Renal cortical epithelial cell (primary cell): ENCODE measurements around the gene TMA7. TPM values are rescaled to one million over a fixed set of nuclear protein-coding genes. Genes with fewer than 3 reads are reported as not detected.

Experiments
- DNase-seq: peaks from one replicate; pipeline ENCODE4 v3.0.0-alpha.2; 2011; ENCODE audit warnings: low read depth
- total RNA-seq: library from RNA; depleted of rRNA; stranded (reverse); fragments of >200 nt; gene quantifications from 2 replicates; pipeline ENCODE4 v1.2.3, GENCODE V29; 2014

TMA7 gene
- total RNA-seq, 1 donor from 2014 or later: 201 TPM

- no peak for DNase-seq
These were observed 31.2 kb upstream of the TMA7 start for GRCh38 chr3:48408823-48409281.

GRCh38 chr3:48409291-48410201, 30.5 kb upstream of the TMA7 start:
- DNase-seq: no peak

GRCh38 chr3:48410205-48411040, 29.6 kb upstream of the TMA7 start:
- no peak for DNase-seq

- no peak for DNase-seq
These were observed 28.9 kb upstream of the TMA7 start for GRCh38 chr3:48411041-48411588.

GRCh38 chr3:48411606-48412374, 28.3 kb upstream of the TMA7 start:
- no peak for DNase-seq

- DNase-seq: no peak
These were observed 27.6 kb upstream of the TMA7 start for GRCh38 chr3:48412375-48413001.

GRCh38 chr3:48413086-48413485, 27.0 kb upstream of the TMA7 start:
- DNase-seq: no peak

GRCh38 chr3:48413611-48414010, 26.4 kb upstream of the TMA7 start:
- DNase-seq: no peak

- no peak for DNase-seq
These were observed 25.4 kb upstream of the TMA7 start for GRCh38 chr3:48414376-48415250.

GRCh38 chr3:48415251-48415953, 24.7 kb upstream of the TMA7 start:
- DNase-seq: no peak

GRCh38 chr3:48416091-48416505, 24.0 kb upstream of the TMA7 start:
- no peak for DNase-seq

- DNase-seq: no peak
These were observed 23.5 kb upstream of the TMA7 start for GRCh38 chr3:48416546-48416945.

GRCh38 chr3:48417529-48418108, 22.4 kb upstream of the TMA7 start:
- DNase-seq: no peak

- DNase-seq: no peak
These were observed 21.9 kb upstream of the TMA7 start for GRCh38 chr3:48418140-48418539.

- no peak for DNase-seq
These were observed 21.4 kb upstream of the TMA7 start for GRCh38 chr3:48418651-48419050.

GRCh38 chr3:48419149-48419548, 20.9 kb upstream of the TMA7 start:
- DNase-seq: no peak

GRCh38 chr3:48419597-48419996, 20.5 kb upstream of the TMA7 start:
- no peak for DNase-seq

- DNase-seq: no peak
These were observed 19.5 kb upstream of the TMA7 start for GRCh38 chr3:48420561-48420960.

- no peak for DNase-seq
These were observed 17.8 kb upstream of the TMA7 start for GRCh38 chr3:48422272-48422671.
